H1 (cell line): ENCODE measurements around the gene SYDE1. TPM values are rescaled to one million over a fixed set of nuclear protein-coding genes. Genes with fewer than 3 reads are reported as not detected.

Experiments used
- CTCF ChIA-PET: fragments of 300-600 bp; sonication (Branson Sonifier 250); formaldehyde crosslinking; loops from one replicate; lab custom pipeline; 2021; ENCODE audit not compliant: partially characterized antibody; lab: Charles Lee
- POLR2A ChIA-PET: fragments of 300-600 bp; sonication (Branson Sonifier 250); formaldehyde crosslinking; loops from one replicate; lab custom pipeline; 2021; ENCODE audit warnings: inconsistent platforms; ENCODE audit not compliant: partially characterized antibody; lab: Charles Lee
- DNase-seq, 2 experiments: peaks; one replicate each; pipeline versions ENCODE4 v3.0.0 to v3.0.0-alpha.2; 2010 to 2022; ENCODE audit warnings: low spot score in 2 of 2, low read depth in 1 of 2, mixed read lengths in 1 of 2
- FAIRE-seq: peaks from 2 replicates; lab custom pipeline; 2011; peaks lifted over from hg19 to GRCh38; lab: Jason Lieb, UNC
- H2AFZ ChIP-seq: 2 replicates; pipeline ENCODE4 v1.8.1; 2012; ENCODE audit warnings: low read length, inconsistent platforms
- H2AK5ac ChIP-seq: 2 replicates; pipeline ENCODE4 v1.6.1; 2013; ENCODE audit warnings: low read depth, low read length
- H2BK120ac ChIP-seq: replicated peaks from 2 replicates; pipeline ENCODE3; 2013; ENCODE audit warnings: low read depth, low read length, inconsistent platforms
- H2BK12ac ChIP-seq: 2 replicates; pipeline ENCODE4 v1.6.1; 2013; ENCODE audit warnings: low read depth, low read length
- H2BK15ac ChIP-seq: 2 replicates; pipeline ENCODE4 v1.6.1; 2013; ENCODE audit warnings: low read length
- H2BK20ac ChIP-seq: 2 replicates; pipeline ENCODE4 v1.6.1; 2013; ENCODE audit warnings: low read length
- H2BK5ac ChIP-seq: 2 replicates; pipeline ENCODE4 v1.6.1; 2013; ENCODE audit warnings: low read depth, low read length
- H3K14ac ChIP-seq: 2 replicates; pipeline ENCODE4 v1.6.1; 2013; ENCODE audit warnings: inconsistent platforms; ENCODE audit not compliant: insufficient read length
- H3K18ac ChIP-seq: 2 replicates; pipeline ENCODE4 v1.6.1; 2013; ENCODE audit warnings: low read length; ENCODE audit errors: extremely low read depth
- H3K23ac ChIP-seq: 2 replicates; pipeline ENCODE4 v1.6.1; 2013; ENCODE audit warnings: inconsistent platforms; ENCODE audit not compliant: insufficient read length
- H3K23me2 ChIP-seq: 2 replicates; pipeline ENCODE4 v1.6.1; 2013; ENCODE audit warnings: low read depth, low read length
- H3K27ac ChIP-seq: 2 replicates; pipeline ENCODE4 v1.6.1; 2011; ENCODE audit warnings: low read depth, low read length, inconsistent platforms
- H3K27me3 ChIP-seq, 4 experiments: replicated peaks in 1 of 4; 1 replicate in 1 of 4; 2 replicates in 3 of 4; pipeline versions ENCODE4 v1.6.1 to v1.8.1; 2011 to 2013; ENCODE audit warnings: low read length in 3 of 4, mild to moderate bottlenecking in 3 of 4, inconsistent platforms in 2 of 4, mixed read lengths in 2 of 4, moderate library complexity in 1 of 4; ENCODE audit not compliant: control insufficient read depth in 3 of 4, insufficient read depth in 3 of 4; ENCODE audit errors: extremely low read depth in 1 of 4
- H3K36me3 ChIP-seq, 4 experiments: 2 replicates each; pipeline versions ENCODE4 v1.6.1 to v1.8.1; 2011 to 2013; ENCODE audit warnings: mild to moderate bottlenecking in 4 of 4, low read length in 3 of 4, moderate library complexity in 2 of 4, control low read depth in 1 of 4, inconsistent platforms in 1 of 4; ENCODE audit not compliant: insufficient read depth in 4 of 4, control insufficient read depth in 2 of 4
- H3K4ac ChIP-seq: replicated peaks from 2 replicates; pipeline ENCODE3; 2013; ENCODE audit warnings: low read length, low read depth, mixed read lengths, inconsistent platforms; ENCODE audit not compliant: insufficient read length
- H3K4me1 ChIP-seq, 4 experiments: replicated peaks in 1 of 4; 1 replicate in 1 of 4; 2 replicates in 3 of 4; pipeline versions ENCODE4 v1.6.1 to v1.8.1; 2011 to 2013; ENCODE audit warnings: low read length in 3 of 4, inconsistent platforms in 2 of 4, mixed read lengths in 1 of 4; ENCODE audit not compliant: insufficient read depth in 4 of 4, control insufficient read depth in 3 of 4
- H3K4me2 ChIP-seq, 2 experiments: 2 replicates each; pipeline versions ENCODE4 v1.6.1 to v1.8.1; 2011 to 2013; ENCODE audit warnings: low read depth in 2 of 2, low read length in 2 of 2, control low read depth in 1 of 2, inconsistent platforms in 1 of 2, mild to moderate bottlenecking in 1 of 2; ENCODE audit not compliant: insufficient read depth in 1 of 2
- H3K4me3 ChIP-seq, 4 experiments: fragments of 200-600, 300-600 bp in 1 of 4; sonication (generic), shearing (Covaris generic), sonication (Bioruptor Twin) in 1 of 4; 2 replicates each; pipeline versions ENCODE4 v1.5.1 to v1.8.1; 2011 to 2016; ENCODE audit warnings: low read length in 4 of 4, low read depth in 3 of 4, control low read depth in 2 of 4, inconsistent platforms in 2 of 4, mild to moderate bottlenecking in 2 of 4, mixed read lengths in 1 of 4, moderate library complexity in 1 of 4; ENCODE audit not compliant: insufficient read depth in 2 of 4; ENCODE audit errors: extremely low read depth in 1 of 4
- H3K56ac ChIP-seq: replicated peaks from 2 replicates; pipeline ENCODE3; 2013; ENCODE audit warnings: low read depth, mild to moderate bottlenecking, mixed read lengths, low read length, inconsistent platforms; ENCODE audit not compliant: insufficient read length
- H3K79me1 ChIP-seq: 2 replicates; pipeline ENCODE4 v1.6.1; 2013; ENCODE audit warnings: low read depth, low read length, control low read depth
- H3K79me2 ChIP-seq, 2 experiments: 2 replicates each; pipeline versions ENCODE4 v1.6.1 to v1.8.1; 2012 to 2013; ENCODE audit warnings: low read length in 2 of 2, mild to moderate bottlenecking in 2 of 2, inconsistent platforms in 1 of 2; ENCODE audit not compliant: insufficient read depth in 2 of 2, control insufficient read depth in 1 of 2
- H3K9ac ChIP-seq, 4 experiments: replicated peaks in 1 of 4; 1 replicate in 1 of 4; 2 replicates in 3 of 4; pipeline versions ENCODE4 v1.6.1 to v1.8.1; 2011 to 2013; ENCODE audit warnings: low read depth in 3 of 4, low read length in 3 of 4, control low read depth in 2 of 4, mild to moderate bottlenecking in 2 of 4, moderate library complexity in 2 of 4, inconsistent platforms in 1 of 4; ENCODE audit errors: extremely low read depth in 1 of 4
- H3K9me3 ChIP-seq, 2 experiments: 2 replicates each; pipeline versions ENCODE4 v1.6.1 to v1.8.1; 2012 to 2013; ENCODE audit warnings: mild to moderate bottlenecking in 2 of 2, moderate library complexity in 2 of 2, control low read depth in 1 of 2, inconsistent platforms in 1 of 2, low read depth in 1 of 2, low read length in 1 of 2, mixed read lengths in 1 of 2; ENCODE audit not compliant: insufficient read depth in 2 of 2
- H4K20me1 ChIP-seq, 2 experiments: replicated peaks in 1 of 2; 2 replicates each; pipeline versions ENCODE3 to v1.8.1; 2011 to 2013; ENCODE audit warnings: inconsistent platforms in 2 of 2, low read length in 2 of 2, mild to moderate bottlenecking in 1 of 2; ENCODE audit not compliant: insufficient read depth in 2 of 2, control insufficient read depth in 1 of 2
- H4K5ac ChIP-seq: 2 replicates; pipeline ENCODE4 v1.6.1; 2013; ENCODE audit warnings: low read length, low read depth, mixed read lengths, inconsistent platforms; ENCODE audit not compliant: insufficient read length
- H4K8ac ChIP-seq: 2 replicates; pipeline ENCODE4 v1.8.0; 2013; ENCODE audit warnings: mild to moderate bottlenecking, moderate library complexity, low read length, inconsistent platforms; ENCODE audit not compliant: insufficient read depth; ENCODE audit errors: extremely low read depth
- H4K91ac ChIP-seq: replicated peaks from 2 replicates; pipeline ENCODE3; 2013; ENCODE audit warnings: low read length, mixed read lengths, inconsistent platforms; ENCODE audit not compliant: insufficient read length
- KDM4A ChIP-seq: IDR thresholded peaks from one replicate; pipeline ENCODE4 v1.7.1; 2012; ENCODE audit warnings: low read depth, mild to moderate bottlenecking, moderate library complexity, low read length, inconsistent platforms; ENCODE audit not compliant: severe bottlenecking
- WGBS, 2 experiments: shearing (Covaris generic) in 1 of 2; methylation state at CpG; one replicate each; pipeline versions ENCODE4 v1.1.6 to v1.1.7; 2013 to 2015; ENCODE audit warnings: low lambda C conversion rate in 2 of 2, mixed read lengths in 2 of 2, inconsistent platforms in 1 of 2, low coverage in 1 of 2, missing lambda C conversion rate in 1 of 2; ENCODE audit not compliant: insufficient replicate concordance in 2 of 2, insufficient coverage in 1 of 2, insufficient read length in 1 of 2; ENCODE audit errors: extremely low coverage in 1 of 2, missing lambda C conversion rate in 1 of 2; 5-methylcytosine and 5-hydroxymethylcytosine counted together
- polyA plus RNA-seq, 7 experiments: library from polyadenylated mRNA; depleted of rRNA in 3 of 7; stranded (reverse) in 5 of 7; unstranded in 2 of 7; fragments of >200 nt in 5 of 7; fragments of 200-250 nt in 2 of 7; gene quantifications; 1 replicate in 5 of 7; 2 replicates in 1 of 7; 4 replicates in 1 of 7; pipeline versions ENCODE4 v1.2.1 to v1.2.3, GENCODE V29; 2011 to 2013; ENCODE audit warnings: missing spikeins in 2 of 7, mixed read lengths in 2 of 7
- total RNA-seq: library from RNA; stranded (reverse); fragmentation: NEBNext Ultra II Directional; extraction: Animal tissue kit (Norgen Biotek cat#: 25700); gene quantifications from 2 replicates; pipeline ENCODE4 v1.2.1, GENCODE V29; 2021

Gene SYDE1
- total and polyA plus RNA-seq, 2 of the 8 experiments (the other 6 are each of a cell fraction or from before 2014, with no cell fraction given), result 12.0 to 16.8 TPM

- POLR2A ChIA-PET, result interaction anchor here (0.6 to 5.1 kb wide), 4 partner anchors 9 to 95 kb away, joined by 3 to 67 read pairs (median 6); no protein-coding TSS in a partner anchor
- Histone ChIP-seq H3K14ac (no peak overlapping the region), H3K4me3 (no peak overlapping the region), H2BK120ac (no peak overlapping the region), H3K79me1 (peaks cover 9% of the 10 kb centered on the region), H3K79me2 (peaks cover 0 to 13% of the 10 kb centered on the region in 2 experiments; a peak in 2 of 4 replicates), H3K9me3 (peaks cover 4 to 7% of the 10 kb centered on the region in 2 experiments; a peak in 1 of 4 replicates), H3K18ac (no peak overlapping the region), H2AFZ (no peak overlapping the region), H3K36me3 (peaks cover 8 to 34% (median 27%) of the 10 kb centered on the region in 4 experiments; a peak in 7 of 8 replicates), H3K56ac (no peak overlapping the region), H3K23ac (no peak overlapping the region), H2BK5ac (no peak overlapping the region), H4K8ac (no peak overlapping the region), H2BK15ac (no peak overlapping the region), H3K4ac (no peak overlapping the region), H3K4me2 (no peak overlapping the region), H2AK5ac (no peak overlapping the region), H3K23me2 (peaks cover 8% of the 10 kb centered on the region; the same call in 1 of the 2 replicates), H2BK20ac (no peak overlapping the region), H4K5ac (no peak overlapping the region), H3K27me3 (no peaks in the 10 kb centered on the region), H3K4me1 (peaks cover 0 to 9% (median 1%) of the 10 kb centered on the region in 4 experiments; a peak in 4 of 7 replicates), H4K20me1 (peaks cover 3 to 5% of the 10 kb centered on the region in 2 experiments), H4K91ac (no peak overlapping the region), H2BK12ac (no peak overlapping the region), H3K27ac (no peak overlapping the region), H3K9ac (no peak overlapping the region)
- DNase-seq (no peak), FAIRE-seq (no peak)
- WGBS, 2 experiments, result 90 to 95% methylated on average over 1 to 19 of the region's 21 CpGs
- CTCF ChIA-PET, result interaction anchor here (0.6 to 4.3 kb wide), 4 partner anchors 9 to 1583 kb away, joined by 3 to 28 read pairs (median 6); no protein-coding TSS in a partner anchor
- TF ChIP-seq KDM4A, result no peak
These were observed 15.3 kb downstream of the SYDE1 start for GRCh38 chr19:15122331-15123030.
